ENCODE results near the gene BMAL1. TPM values are rescaled to one million over a fixed set of nuclear protein-coding genes. Genes with fewer than 3 reads are reported as not detected.

The BMAL1 gene
- total and polyA plus RNA-seq, 8 donors, result 7.1 to 132 (median 16.4) TPM

- no peak for DNase-seq
- H3K4me1 ChIP-seq, result peaks cover 6 to 57% (median 41%) of the 10 kb centered on the region in 4 donors
- intact Hi-C loops (cut with DNase I; ENCODE audit: low total_unique reads), result no loop called here
- TF ChIP-seq POLR2AphosphoS5 (IDR thresholded peaks at IDR 0.05), result no peak
- no peak for TF ChIP-seq POLR2A (IDR thresholded peaks at IDR 0.05)
- no peak for TF ChIP-seq CTCF (IDR thresholded peaks at IDR 0.05)
- no peaks in the 10 kb centered on the region for H3K9me3 ChIP-seq
- H3K27ac ChIP-seq, result no peak overlapping the region
- peaks cover 0 to 12% (median 10%) of the 10 kb centered on the region in 4 donors for H3K36me3 ChIP-seq
- no peak overlapping the region for H3K4me3 ChIP-seq
- H3K27me3 ChIP-seq, result no peaks in the 10 kb centered on the region
- WGBS, 5 donors, result 89 to 100% (median 96%) methylated on average over 4 of the region's 4 CpGs
Measured at GRCh38 chr11:13309156-13309555, 31.6 kb downstream of the BMAL1 start.

- intact Hi-C loops (cut with DNase I; ENCODE audit: low total_unique reads), result no loop called here
- Histone ChIP-seq H3K36me3 (peaks cover 0 to 12% (median 10%) of the 10 kb centered on the region in 4 donors), H3K4me1 (peaks cover 19 to 61% (median 45%) of the 10 kb centered on the region in 4 donors), H3K27ac (no peak overlapping the region), H3K9me3 (no peaks in the 10 kb centered on the region), H3K4me3 (no peak overlapping the region), H3K27me3 (no peaks in the 10 kb centered on the region)
- TF ChIP-seq EP300 (IDR thresholded peaks at IDR 0.05), result no peak
- TF ChIP-seq CTCF (IDR thresholded peaks at IDR 0.05), result no peak
- TF ChIP-seq POLR2AphosphoS5 (IDR thresholded peaks at IDR 0.05), result no peak
- no peak for TF ChIP-seq POLR2A (IDR thresholded peaks at IDR 0.05)
- no peak for DNase-seq
- 86 to 92% (median 90%) methylated on average over 6 of the region's 6 CpGs for WGBS, 5 donors
Measured at GRCh38 chr11:13310443-13310842, 32.9 kb downstream of the BMAL1 start.

- intact Hi-C loops (cut with DNase I; ENCODE audit: low total_unique reads), result no loop called here
- H3K27ac ChIP-seq, result no peak overlapping the region
- DNase-seq, result no peak
- H3K36me3 ChIP-seq, result peaks cover 0 to 12% (median 10%) of the 10 kb centered on the region in 4 donors
- WGBS, 5 donors, result 72 to 85% (median 75%) methylated on average over 3 of the region's 3 CpGs
- H3K4me3 ChIP-seq, result no peak overlapping the region
- TF ChIP-seq EP300 (IDR thresholded peaks at IDR 0.05) (no peak), CTCF (IDR thresholded peaks at IDR 0.05) (no peak), POLR2AphosphoS5 (IDR thresholded peaks at IDR 0.05) (no peak), POLR2A (IDR thresholded peaks at IDR 0.05) (no peak)
- H3K27me3 ChIP-seq, result no peaks in the 10 kb centered on the region
- H3K4me1 ChIP-seq, result peaks cover 30 to 64% (median 45%) of the 10 kb centered on the region in 4 donors
- H3K9me3 ChIP-seq, result no peaks in the 10 kb centered on the region
Measured at GRCh38 chr11:13311570-13311969, 34.0 kb downstream of the BMAL1 start.

GRCh38 chr11:13313005-13313819 lies 35.6 kb downstream of the BMAL1 start:
- DNase-seq, result no peak
- 87 to 94% (median 92%) methylated on average over 16 of the region's 16 CpGs for WGBS, 5 donors
- Histone ChIP-seq H3K4me1 (peaks cover 27 to 70% (median 45%) of the 10 kb centered on the region in 4 donors), H3K27ac (no peak overlapping the region), H3K36me3 (peaks cover 0 to 12% (median 10%) of the 10 kb centered on the region in 4 donors), H3K27me3 (no peaks in the 10 kb centered on the region), H3K4me3 (no peak overlapping the region), H3K9me3 (no peaks in the 10 kb centered on the region)
- TF ChIP-seq POLR2AphosphoS5 (IDR thresholded peaks at IDR 0.05) (no peak), EP300 (IDR thresholded peaks at IDR 0.05) (no peak), CTCF (IDR thresholded peaks at IDR 0.05) (no peak)
- intact Hi-C loops (cut with DNase I; ENCODE audit: low total_unique reads), result no loop called here

Measured in stomach (tissue), 9 donors.